HepG2 (cell line): ENCODE results near the gene HOXA9. TPM values are rescaled to one million over a fixed set of nuclear protein-coding genes. Genes with fewer than 3 reads are reported as not detected.

Source experiments
- BCL6 ChIP-seq: IDR thresholded peaks from 2 replicates; pipeline ENCODE4 v1.6.1; 2016; ENCODE audit warnings: missing genetic modification reagents, missing compliant biosample characterization
- CAMTA2 ChIP-seq: sonication (generic); formaldehyde crosslinking; IDR thresholded peaks from 2 replicates; pipeline ENCODE4 v1.4.0; 2020; ENCODE audit warnings: mild to moderate bottlenecking, missing genetic modification reagents, borderline replicate concordance
- CTCF ChIP-seq: sonication (generic); formaldehyde crosslinking; IDR thresholded peaks from 2 replicates; pipeline ENCODE4 v1.5.0; 2020; ENCODE audit warnings: mild to moderate bottlenecking, missing genetic modification reagents, moderate library complexity
- GABPA ChIP-seq, 2 experiments: IDR thresholded peaks; 2 replicates each; pipeline ENCODE4 v1.6.1; 2011 to 2016; ENCODE audit warnings: low read depth in 2 of 2, low read length in 1 of 2, missing biosample characterization in 1 of 2, missing genetic modification characterization in 1 of 2
- HNF1A ChIP-seq, 2 experiments: sonication (generic) in 1 of 2; formaldehyde crosslinking in 1 of 2; IDR thresholded peaks; 2 replicates each; pipeline versions ENCODE4 v1.4.0 to v1.6.1; 2016 to 2020; ENCODE audit warnings: borderline replicate concordance in 1 of 2, low read depth in 1 of 2, mild to moderate bottlenecking in 1 of 2, missing genetic modification reagents in 1 of 2
- HNRNPL ChIP-seq: fragments of 200-400 bp; formaldehyde crosslinking; IDR thresholded peaks from 2 replicates; pipeline ENCODE4 v1.6.1; 2017; ENCODE audit warnings: mild to moderate bottlenecking, low read depth, low read length
- NCOR1 ChIP-seq: fragments of 200-600 bp; sonication (generic); IDR thresholded peaks from 2 replicates; pipeline ENCODE4 v1.7.0; 2017; ENCODE audit warnings: antibody characterized with exemption, low read length, borderline replicate concordance
- PAXIP1 ChIP-seq: sonication (generic); formaldehyde crosslinking; conservative IDR thresholded peaks from 2 replicates; pipeline ENCODE4 v1.4.0; 2020; ENCODE audit warnings: mild to moderate bottlenecking, missing genetic modification reagents, moderate library complexity
- REXO4 ChIP-seq: sonication (generic); formaldehyde crosslinking; IDR thresholded peaks from 2 replicates; pipeline ENCODE4 v1.8.0; 2022; ENCODE audit warnings: missing genetic modification reagents, mild to moderate bottlenecking, borderline replicate concordance
- SMYD3 ChIP-seq: sonication (generic); formaldehyde crosslinking; IDR thresholded peaks from 2 replicates; pipeline ENCODE4 v1.8.1; 2023; ENCODE audit warnings: mild to moderate bottlenecking, missing genetic modification reagents
- ZC3H4 ChIP-seq: sonication (generic); formaldehyde crosslinking; IDR thresholded peaks from 2 replicates; pipeline ENCODE4 v1.4.0; 2020; ENCODE audit warnings: missing genetic modification reagents, borderline replicate concordance
- ZMYM4 ChIP-seq: sonication (generic); formaldehyde crosslinking; IDR thresholded peaks from 2 replicates; pipeline ENCODE4 v1.8.1; 2023; ENCODE audit warnings: mild to moderate bottlenecking, missing genetic modification reagents
- ZNF17 ChIP-seq: sonication (generic); formaldehyde crosslinking; IDR thresholded peaks from 2 replicates; pipeline ENCODE4 v1.5.0; 2020; ENCODE audit warnings: mild to moderate bottlenecking, missing genetic modification reagents
- ZNF24 ChIP-seq: fragments of 450-650 bp; IDR thresholded peaks from 2 replicates; pipeline ENCODE4 v1.6.1; 2017; ENCODE audit warnings: antibody characterized with exemption, mild to moderate bottlenecking
- ZNF354B ChIP-seq: sonication (generic); formaldehyde crosslinking; IDR thresholded peaks from 2 replicates; pipeline ENCODE4 v1.8.0; 2022; ENCODE audit warnings: mild to moderate bottlenecking, missing genetic modification reagents
- ZNF556 ChIP-seq: sonication (generic); formaldehyde crosslinking; IDR thresholded peaks from 2 replicates; pipeline ENCODE4 v1.4.0; 2020; ENCODE audit warnings: mild to moderate bottlenecking, missing genetic modification reagents, borderline replicate concordance
- ZNF720 ChIP-seq: sonication (generic); formaldehyde crosslinking; IDR thresholded peaks from 2 replicates; pipeline ENCODE4 v1.4.0; 2020; ENCODE audit warnings: missing genetic modification reagents
- polyA plus RNA-seq, 8 experiments: library from polyadenylated mRNA; depleted of rRNA in 3 of 8; stranded (reverse) in 7 of 8; unstranded in 1 of 8; fragments of >200 nt; fragmentation: Illumina TruSeq in 4 of 8; extraction: Trizol in 4 of 8; gene quantifications; 2 replicates each; pipeline versions ENCODE4 v1.2.1 to v1.2.3, GENCODE V29; 2011 to 2016; ENCODE audit warnings: low read depth in 4 of 8, missing spikeins in 1 of 8, mixed read lengths in 1 of 8; ENCODE audit not compliant: insufficient read depth in 1 of 8
- total RNA-seq, 5 experiments: library from RNA; depleted of rRNA; stranded (reverse); fragments of >200 nt; fragmentation: Illumina TruSeq; extraction: Trizol; gene quantifications; 2 replicates each; pipeline ENCODE4 v1.2.3, GENCODE V29; 2016; ENCODE audit warnings: low read depth in 1 of 5

HOXA9 gene
- total and polyA plus RNA-seq, 2 of the 13 experiments (the other 11 are each of a cell fraction or from before 2014, with no cell fraction given): not detected

- no peak for TF ChIP-seq ZNF354B (CRISPR knock-in tag)
- peak; percentile 74 for TF ChIP-seq PAXIP1
- TF ChIP-seq BCL6: no peak
- TF ChIP-seq ZNF24: no peak
- no peak; the same call in 1 of the 2 replicates for TF ChIP-seq ZC3H4 (CRISPR knock-in tag)
- no peak for TF ChIP-seq CTCF
- no peak for TF ChIP-seq ZNF17 (CRISPR knock-in tag)
- peak; percentile 55; the same call in 1 of the 2 replicates for TF ChIP-seq ZNF556 (CRISPR knock-in tag)
- peak; percentile 82; the same call in 1 of the 2 replicates for TF ChIP-seq SMYD3
- peak; percentile 82; the same call in 1 of the 2 replicates for TF ChIP-seq NCOR1
- TF ChIP-seq REXO4 (CRISPR knock-in tag): no peak
- TF ChIP-seq ZNF720: no peak
- no peak for TF ChIP-seq HNF1A (IDR thresholded peaks at IDR 0.05; ENCODE audit: low read depth)
- TF ChIP-seq HNF1A (CRISPR knock-in tag; IDR thresholded peaks at IDR 0.05; ENCODE audit: borderline replicate concordance): no peak; the same call in 1 of the 2 replicates
- peak; percentile 90 for TF ChIP-seq ZMYM4
- no peak for TF ChIP-seq HNRNPL
- TF ChIP-seq CAMTA2 (CRISPR knock-in tag): no peak
- peak; percentile 62 for TF ChIP-seq GABPA (IDR thresholded peaks at IDR 0.05; ENCODE audit: low read depth, low read length)
- TF ChIP-seq GABPA (CRISPR knock-in tag; IDR thresholded peaks at IDR 0.05; ENCODE audit: low read depth): peak; percentile 66; the same call in 1 of the 2 replicates
Measured at GRCh38 chr7:27130540-27131389, 34.6 kb downstream of the HOXA9 start, which contains the start of gene HOXA4 (continued).
